Vagina (tissue), 2 donors: Measurements from ENCODE around the gene TAL1. TPM values are rescaled to one million over a fixed set of nuclear protein-coding genes. Genes with fewer than 3 reads are reported as not detected.

Source experiments
- DNase-seq, 2 donors: peaks; one replicate each; pipeline ENCODE4 v3.0.0-alpha.2; 2017; ENCODE audit errors: extremely low spot score in 2 of 2
- H3K27ac ChIP-seq: fragments of 200-600 bp; sonication (generic); one replicate; pipeline ENCODE4 v1.5.1; 2019
- H3K27me3 ChIP-seq: fragments of 200-600 bp; sonication (generic); one replicate; pipeline ENCODE4 v1.5.1; 2019
- H3K36me3 ChIP-seq, 2 donors: fragments of 200-600 bp; sonication (generic); one replicate each; pipeline ENCODE4 v1.5.1; 2017 to 2019
- H3K4me1 ChIP-seq: fragments of 200-600 bp; sonication (generic); one replicate; pipeline ENCODE4 v1.5.1; 2019
- H3K4me3 ChIP-seq, 2 donors: fragments of 200-600 bp; sonication (generic); 1 replicate in 1 of 2; 2 replicates in 1 of 2; pipeline ENCODE4 v1.5.1; 2016 to 2019
- H3K9me3 ChIP-seq: fragments of 200-600 bp; sonication (generic); one replicate; pipeline ENCODE4 v1.5.1; 2019
- POLR2A ChIP-seq, 2 donors: fragments of 450-650 bp; IDR thresholded peaks; one replicate each; pipeline ENCODE4 v1.6.1; 2017; ENCODE audit warnings: antibody characterized with exemption in 2 of 2, mild to moderate bottlenecking in 2 of 2, moderate library complexity in 2 of 2
- POLR2AphosphoS5 ChIP-seq, 2 donors: sonication (generic); formaldehyde crosslinking; IDR thresholded peaks; one replicate each; pipeline ENCODE4 v1.9.0; 2017; ENCODE audit warnings: antibody characterized with exemption in 2 of 2, mild to moderate bottlenecking in 2 of 2, low read depth in 1 of 2; ENCODE audit not compliant: insufficient read depth in 1 of 2
- intact Hi-C: fragments of 100-400 bp; cut with DNase I; formaldehyde crosslinking; loops from one replicate; pipeline ENCODE4 v1.15.1; 2023
- total RNA-seq: library from RNA; depleted of rRNA; stranded (reverse); fragments of >200 nt; gene quantifications from one replicate; pipeline ENCODE4 v1.2.3, GENCODE V29; 2016
- TF ChIP-seq, protein P1 (sequence below), 3 experiments: fragments of 450-650 bp in 2 of 3; fragments of 200-600 bp in 1 of 3; sonication (generic) in 1 of 3; IDR thresholded peaks; one replicate each; pipeline ENCODE4 v1.5.1; 2017 to 2019; ENCODE audit warnings: antibody characterized with exemption in 3 of 3, mild to moderate bottlenecking in 2 of 3, moderate library complexity in 2 of 3

TAL1 gene
- total RNA-seq, 1 donor from 2014 or later, result 7.1 TPM

DNA sequence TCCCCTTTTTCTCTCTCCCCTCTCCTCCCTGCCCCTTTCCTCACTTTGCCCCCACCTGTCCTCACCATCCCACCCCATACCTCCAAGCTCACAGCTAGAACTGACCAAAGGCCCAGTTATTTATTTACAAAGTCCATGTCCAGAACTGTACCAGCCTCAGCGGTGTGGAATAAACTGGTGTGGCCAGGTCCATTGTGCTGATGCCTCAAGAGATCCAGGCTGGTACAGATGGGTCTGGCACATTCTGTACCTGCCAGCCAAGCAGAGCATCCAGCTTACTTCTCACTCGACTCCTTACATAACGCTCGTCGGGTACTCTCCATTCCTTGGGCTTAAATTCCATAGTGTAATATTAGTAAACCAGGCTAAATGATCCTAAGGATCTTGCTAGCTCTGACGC lies 54.0 kb downstream of the TAL1 start:
- Histone ChIP-seq H3K27ac (no peak overlapping the region), H3K4me1 (peaks cover 9% of the 10 kb centered on the region), H3K4me3 (no peak overlapping the region), H3K36me3 (no peaks in the 10 kb centered on the region), H3K27me3 (no peaks in the 10 kb centered on the region), H3K9me3 (no peaks in the 10 kb centered on the region)
- TF ChIP-seq POLR2A (IDR thresholded peaks at IDR 0.05) (no peak), POLR2AphosphoS5 (IDR thresholded peaks at IDR 0.05; ENCODE audit: insufficient read depth in 1 of 2, low read depth in 1 of 2) (no peak)
- TF ChIP-seq, protein P1, sequence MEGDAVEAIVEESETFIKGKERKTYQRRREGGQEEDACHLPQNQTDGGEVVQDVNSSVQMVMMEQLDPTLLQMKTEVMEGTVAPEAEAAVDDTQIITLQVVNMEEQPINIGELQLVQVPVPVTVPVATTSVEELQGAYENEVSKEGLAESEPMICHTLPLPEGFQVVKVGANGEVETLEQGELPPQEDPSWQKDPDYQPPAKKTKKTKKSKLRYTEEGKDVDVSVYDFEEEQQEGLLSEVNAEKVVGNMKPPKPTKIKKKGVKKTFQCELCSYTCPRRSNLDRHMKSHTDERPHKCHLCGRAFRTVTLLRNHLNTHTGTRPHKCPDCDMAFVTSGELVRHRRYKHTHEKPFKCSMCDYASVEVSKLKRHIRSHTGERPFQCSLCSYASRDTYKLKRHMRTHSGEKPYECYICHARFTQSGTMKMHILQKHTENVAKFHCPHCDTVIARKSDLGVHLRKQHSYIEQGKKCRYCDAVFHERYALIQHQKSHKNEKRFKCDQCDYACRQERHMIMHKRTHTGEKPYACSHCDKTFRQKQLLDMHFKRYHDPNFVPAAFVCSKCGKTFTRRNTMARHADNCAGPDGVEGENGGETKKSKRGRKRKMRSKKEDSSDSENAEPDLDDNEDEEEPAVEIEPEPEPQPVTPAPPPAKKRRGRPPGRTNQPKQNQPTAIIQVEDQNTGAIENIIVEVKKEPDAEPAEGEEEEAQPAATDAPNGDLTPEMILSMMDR (IDR thresholded peaks at IDR 0.05), result no peak
- DNase-seq, result no peak
- intact Hi-C loops, result no loop called here

DNA sequence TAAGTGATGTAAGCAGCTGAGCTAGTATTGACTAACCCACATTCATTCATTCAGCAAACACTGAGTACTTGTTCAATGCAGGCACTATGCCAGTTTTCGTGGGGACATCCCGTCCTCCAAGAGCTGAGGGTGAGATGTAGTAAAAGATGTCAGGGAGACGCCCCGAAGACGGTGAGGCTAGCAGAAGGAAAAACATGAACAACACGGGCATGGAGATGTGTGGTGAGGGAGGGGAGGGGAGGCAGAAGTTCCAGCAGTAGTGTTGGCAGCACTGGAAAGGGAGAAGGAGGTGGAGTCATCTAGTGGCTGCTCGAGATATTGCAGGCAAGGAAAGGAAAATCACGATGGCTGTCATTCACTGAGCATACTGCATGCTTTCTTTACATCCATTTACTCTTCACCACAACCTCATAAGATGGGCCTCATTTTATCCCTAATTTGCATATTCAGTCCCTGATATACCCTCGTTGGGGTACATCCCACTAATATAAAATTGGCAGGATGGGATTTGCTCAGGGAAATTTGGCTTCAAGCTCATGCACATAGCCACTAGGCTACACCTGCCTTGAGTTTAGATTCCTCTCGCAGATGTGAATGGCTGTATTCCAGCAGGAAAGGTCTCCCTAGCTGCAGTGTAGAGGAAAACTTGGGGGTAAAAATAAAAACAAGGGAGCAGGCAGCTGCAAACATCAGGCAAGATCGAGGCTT lies 56.6 kb downstream of the TAL1 start:
- TF ChIP-seq POLR2A (IDR thresholded peaks at IDR 0.05) (no peak), POLR2AphosphoS5 (IDR thresholded peaks at IDR 0.05; ENCODE audit: insufficient read depth in 1 of 2, low read depth in 1 of 2) (no peak)
- TF ChIP-seq, protein P1 (IDR thresholded peaks at IDR 0.05), result peak; percentile 57 to 83 (median 76)
- Histone ChIP-seq H3K27ac (no peak overlapping the region), H3K4me1 (peaks cover 9% of the 10 kb centered on the region), H3K36me3 (no peaks in the 10 kb centered on the region), H3K4me3 (no peak overlapping the region), H3K27me3 (no peaks in the 10 kb centered on the region), H3K9me3 (no peaks in the 10 kb centered on the region)
- intact Hi-C loops, result no loop called here
- peak in 1 of 2 donors; percentile 81 for DNase-seq

DNA sequence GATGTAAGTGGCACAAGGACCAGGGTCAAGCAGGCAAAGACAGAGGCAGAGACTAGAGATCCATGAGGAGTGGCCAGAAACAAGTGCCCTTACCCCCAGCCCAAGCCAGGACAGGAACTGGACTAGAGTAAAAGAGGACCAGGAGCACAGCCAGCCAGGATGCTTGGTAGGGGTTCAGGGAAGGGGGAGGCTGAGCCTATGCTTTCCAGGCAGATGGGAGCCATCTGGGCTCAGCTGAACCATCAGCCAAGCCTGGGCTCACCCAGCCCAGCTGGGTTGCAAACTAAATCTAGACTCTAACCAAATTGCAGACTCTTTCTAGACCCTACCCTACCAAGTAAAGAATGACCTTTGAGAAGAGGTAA lies 57.4 kb downstream of the TAL1 start:
- no peaks in the 10 kb centered on the region for H3K36me3 ChIP-seq
- H3K27me3 ChIP-seq, result no peaks in the 10 kb centered on the region
- peaks cover 4% of the 10 kb centered on the region for H3K4me1 ChIP-seq
- no peaks in the 10 kb centered on the region for H3K9me3 ChIP-seq
- no peak overlapping the region for H3K4me3 ChIP-seq
- TF ChIP-seq POLR2AphosphoS5 (IDR thresholded peaks at IDR 0.05; ENCODE audit: insufficient read depth in 1 of 2, low read depth in 1 of 2) (no peak), POLR2A (IDR thresholded peaks at IDR 0.05) (no peak)
- TF ChIP-seq, protein P1 (IDR thresholded peaks at IDR 0.05), result no peak
- DNase-seq, result no peak
- intact Hi-C loops, result no loop called here
- H3K27ac ChIP-seq, result no peak overlapping the region

DNA sequence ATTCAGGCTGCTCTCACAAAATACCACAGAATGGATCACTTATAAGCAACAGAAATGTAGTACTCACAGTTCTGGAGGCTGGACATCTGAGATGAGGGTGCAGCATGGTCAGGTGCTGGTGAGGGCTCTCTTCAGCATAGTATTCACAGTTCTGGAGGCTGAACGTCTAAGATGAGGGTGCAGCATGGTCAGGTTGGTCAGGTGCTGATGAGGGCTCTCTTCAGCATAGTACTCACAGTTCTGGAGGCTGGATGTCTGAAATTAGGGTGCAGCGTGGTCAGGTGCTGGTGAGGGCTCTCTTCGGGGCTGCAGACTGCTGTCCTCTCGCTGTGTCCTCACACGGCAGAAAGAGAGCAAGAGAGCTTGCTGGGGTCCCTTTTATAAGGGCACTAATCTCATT lies 59.2 kb downstream of the TAL1 start:
- H3K27ac ChIP-seq, result no peak overlapping the region
- no peak for DNase-seq
- H3K9me3 ChIP-seq, result no peaks in the 10 kb centered on the region
- H3K4me3 ChIP-seq, result no peak overlapping the region
- H3K4me1 ChIP-seq, result no peaks in the 10 kb centered on the region
- no peaks in the 10 kb centered on the region for H3K27me3 ChIP-seq
- intact Hi-C loops, result no loop called here
- no peaks in the 10 kb centered on the region for H3K36me3 ChIP-seq
- TF ChIP-seq, protein P1 (IDR thresholded peaks at IDR 0.05), result no peak
- no peak for TF ChIP-seq POLR2AphosphoS5 (IDR thresholded peaks at IDR 0.05; ENCODE audit: insufficient read depth in 1 of 2, low read depth in 1 of 2)
- TF ChIP-seq POLR2A (IDR thresholded peaks at IDR 0.05), result no peak

Other genes starting within 250 kb of the TAL1 start
- gene CYP4X1, start 208.6 kb downstream of the TAL1 start, total RNA-seq, result 17.9 TPM
- gene CYP4Z1, start 165.0 kb downstream of the TAL1 start, total RNA-seq, result 1.2 TPM
- gene CYP4A22, start 94.8 kb downstream of the TAL1 start, total RNA-seq, result not detected
- 55.2 TPM for gene PDZK1IP1, start 42.2 kb downstream of the TAL1 start, total RNA-seq
- 3.9 TPM for gene STIL, start 81.9 kb upstream of the TAL1 start, total RNA-seq
- 79.3 TPM for gene CMPK1, start 101.6 kb upstream of the TAL1 start, total RNA-seq
- not detected for gene FOXE3, start 184.1 kb upstream of the TAL1 start, total RNA-seq
- gene FOXD2, start 205.8 kb upstream of the TAL1 start, total RNA-seq, result 0.98 TPM